ENCODE results near the gene YLPM1.

The YLPM1 gene

DNA sequence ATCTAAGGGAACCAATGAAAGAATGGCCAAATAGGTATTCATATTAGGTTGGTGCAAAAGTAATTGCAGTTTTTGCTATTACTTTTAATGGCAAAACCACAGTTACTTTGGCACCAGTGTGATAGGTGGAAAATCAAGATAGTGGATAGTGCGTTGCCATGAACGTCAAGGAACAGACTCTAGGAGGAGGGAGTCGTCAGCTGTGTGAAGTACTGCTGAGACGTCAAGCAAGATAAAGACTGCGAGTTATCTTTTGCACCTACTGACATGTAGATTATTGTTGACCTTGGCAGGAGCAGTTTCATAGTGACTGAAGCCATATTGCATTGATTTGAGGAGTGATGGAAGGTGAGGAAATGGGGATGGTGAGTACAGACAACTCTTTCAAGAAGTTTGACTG is 8.3 kb downstream of the YLPM1 start:
- Histone ChIP-seq H3K23ac (ENCODE audit: low read length in 2 of 2) (no peak overlapping the region), H2BK15ac (ENCODE audit: low read depth, poor library complexity, severe bottlenecking) (no peak overlapping the region), H3K27me3 (ENCODE audit: control insufficient read depth in 1 of 2, insufficient read depth in 1 of 2, low read length in 2 of 2) (no peaks in the 10 kb centered on the region), H2BK120ac (ENCODE audit: low read depth, low read length) (no peak overlapping the region), H4K8ac (ENCODE audit: low read length) (no peak overlapping the region), H3K36me3 (ENCODE audit: control insufficient read depth in 1 of 2, insufficient read depth in 2 of 2, low read depth in 1 of 2, low read length in 2 of 2) (no peaks in the 10 kb centered on the region), H4K91ac (ENCODE audit: low read length) (no peak overlapping the region), H2AFZ (ENCODE audit: low read depth, low read length) (no peak overlapping the region), H3K27ac (ENCODE audit: low read length, poor library complexity, severe bottlenecking) (no peak overlapping the region), H3K4me1 (ENCODE audit: control insufficient read depth, insufficient read depth, low read depth, low read length) (peaks cover 2% of the 10 kb centered on the region), H3K9ac (ENCODE audit: low read length) (no peak overlapping the region), H3K18ac (ENCODE audit: low read depth in 1 of 2, low read length in 2 of 2) (no peak overlapping the region), H3K14ac (ENCODE audit: low read length in 2 of 2) (no peak overlapping the region), H3K79me1 (replicated peaks; ENCODE audit: low read length, poor library complexity, severe bottlenecking) (peaks cover 1% of the 10 kb centered on the region), H3K4ac (ENCODE audit: low read depth in 1 of 2, low read length in 2 of 2) (no peak overlapping the region), H2BK12ac (ENCODE audit: low read length in 2 of 2) (no peak overlapping the region), H2AK5ac (ENCODE audit: low read length, severe bottlenecking) (no peak overlapping the region), H3K4me2 (ENCODE audit: low read length, poor library complexity, severe bottlenecking) (no peak overlapping the region), H3K4me3 (ENCODE audit: insufficient read depth in 1 of 2, low read depth in 1 of 2, low read length in 2 of 2) (no peak overlapping the region), H3K9me3 (ENCODE audit: control insufficient read depth, low read length) (no peaks in the 10 kb centered on the region), H2BK5ac (ENCODE audit: low read depth, low read length, poor library complexity, severe bottlenecking) (no peak overlapping the region)
- WGBS, result 81% methylated on average over 5 of the region's 5 CpGs
- DNase-seq, result no peak

DNA sequence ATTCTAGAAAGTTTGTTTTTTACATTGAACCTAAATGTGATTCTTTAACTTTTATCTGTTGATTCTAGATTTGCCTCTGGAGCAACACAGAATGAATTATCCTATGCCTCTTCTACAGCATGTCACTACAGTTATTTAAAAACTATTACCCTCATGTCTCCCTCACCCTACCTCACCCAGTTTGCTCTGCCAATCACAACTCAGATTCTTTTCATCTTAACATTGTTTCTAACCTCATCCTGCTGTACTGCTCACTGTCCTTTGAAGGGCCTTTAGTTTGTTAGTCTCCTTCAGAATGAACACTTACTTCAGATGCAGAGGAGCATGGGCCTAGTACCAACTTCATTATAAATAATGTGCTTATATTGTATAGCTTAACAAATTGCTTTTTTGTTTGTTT is 21.5 kb downstream of the YLPM1 start:
- Histone ChIP-seq H2BK120ac (ENCODE audit: low read depth, low read length) (no peak overlapping the region), H3K9me3 (ENCODE audit: control insufficient read depth, low read length) (no peaks in the 10 kb centered on the region), H3K4me3 (ENCODE audit: insufficient read depth in 1 of 2, low read depth in 1 of 2, low read length in 2 of 2) (no peak overlapping the region), H4K8ac (ENCODE audit: low read length) (no peak overlapping the region), H2BK12ac (ENCODE audit: low read length in 2 of 2) (no peak overlapping the region), H3K79me1 (replicated peaks; ENCODE audit: low read length, poor library complexity, severe bottlenecking) (peaks cover 19% of the 10 kb centered on the region), H2BK15ac (ENCODE audit: low read depth, poor library complexity, severe bottlenecking) (no peak overlapping the region), H2AK5ac (ENCODE audit: low read length, severe bottlenecking) (no peak overlapping the region), H4K91ac (ENCODE audit: low read length) (no peak overlapping the region), H3K4me1 (ENCODE audit: control insufficient read depth, insufficient read depth, low read depth, low read length) (no peaks in the 10 kb centered on the region), H2BK5ac (ENCODE audit: low read depth, low read length, poor library complexity, severe bottlenecking) (no peak overlapping the region), H3K27ac (ENCODE audit: low read length, poor library complexity, severe bottlenecking) (no peak overlapping the region), H3K4ac (ENCODE audit: low read depth in 1 of 2, low read length in 2 of 2) (no peak overlapping the region), H3K36me3 (ENCODE audit: control insufficient read depth in 1 of 2, insufficient read depth in 2 of 2, low read depth in 1 of 2, low read length in 2 of 2) (peaks cover 25 to 87% of the 10 kb centered on the region in 2 experiments), H3K4me2 (ENCODE audit: low read length, poor library complexity, severe bottlenecking) (no peak overlapping the region), H2AFZ (ENCODE audit: low read depth, low read length) (no peak overlapping the region), H3K27me3 (ENCODE audit: control insufficient read depth in 1 of 2, insufficient read depth in 1 of 2, low read length in 2 of 2) (no peaks in the 10 kb centered on the region), H3K23ac (ENCODE audit: low read length in 2 of 2) (no peak overlapping the region), H3K14ac (ENCODE audit: low read length in 2 of 2) (no peak overlapping the region), H3K18ac (ENCODE audit: low read depth in 1 of 2, low read length in 2 of 2) (no peak overlapping the region), H3K9ac (ENCODE audit: low read length) (no peak overlapping the region)
- DNase-seq, result no peak

DNA sequence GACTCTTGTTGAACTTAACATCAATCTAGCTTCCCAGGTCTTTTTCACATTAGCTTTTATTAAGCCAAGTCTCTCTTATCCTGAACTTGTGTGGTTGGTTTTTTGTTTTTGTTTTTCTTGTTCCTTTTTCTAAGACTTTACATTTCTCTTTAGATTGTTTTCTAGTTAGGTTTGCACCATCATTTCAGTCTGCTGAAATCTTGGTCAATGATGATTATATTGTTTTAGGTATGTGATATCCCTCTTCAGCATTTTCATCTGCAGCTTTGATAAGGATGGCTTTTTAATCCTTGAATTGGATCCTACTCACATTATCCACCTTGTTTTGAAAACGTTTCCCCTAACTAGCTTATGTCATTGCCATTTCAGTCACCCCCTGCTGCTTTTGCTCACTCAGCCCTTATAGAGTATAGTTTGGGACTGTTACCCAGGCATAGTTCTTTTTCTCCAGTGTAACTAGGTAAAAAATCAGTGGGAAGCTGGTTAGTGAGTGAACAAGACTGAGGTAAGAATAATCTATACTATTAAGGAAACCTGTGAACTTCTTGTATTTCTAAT is 22.0 kb downstream of the YLPM1 start:
- H4K8ac ChIP-seq (ENCODE audit: low read length), result no peak overlapping the region
- no peak overlapping the region for H4K91ac ChIP-seq (ENCODE audit: low read length)
- no peak overlapping the region for H3K23ac ChIP-seq (ENCODE audit: low read length in 2 of 2)
- H3K79me1 ChIP-seq (replicated peaks; ENCODE audit: low read length, poor library complexity, severe bottlenecking), result peaks cover 20% of the 10 kb centered on the region
- H2BK120ac ChIP-seq (ENCODE audit: low read depth, low read length), result no peak overlapping the region
- H3K27ac ChIP-seq (ENCODE audit: low read length, poor library complexity, severe bottlenecking), result no peak overlapping the region
- no peaks in the 10 kb centered on the region for H3K27me3 ChIP-seq (ENCODE audit: control insufficient read depth in 1 of 2, insufficient read depth in 1 of 2, low read length in 2 of 2)
- no CpG with 5 or more reads among the region's 1 CpG for WGBS
- peaks cover 22 to 84% of the 10 kb centered on the region in 2 experiments for H3K36me3 ChIP-seq (ENCODE audit: control insufficient read depth in 1 of 2, insufficient read depth in 2 of 2, low read depth in 1 of 2, low read length in 2 of 2)
- H2AFZ ChIP-seq (ENCODE audit: low read depth, low read length), result no peak overlapping the region
- DNase-seq, result no peak
- no peaks in the 10 kb centered on the region for H3K9me3 ChIP-seq (ENCODE audit: control insufficient read depth, low read length)
- H2BK12ac ChIP-seq (ENCODE audit: low read length in 2 of 2), result no peak overlapping the region
- H2BK15ac ChIP-seq (ENCODE audit: low read depth, poor library complexity, severe bottlenecking), result no peak overlapping the region
- H3K4ac ChIP-seq (ENCODE audit: low read depth in 1 of 2, low read length in 2 of 2), result no peak overlapping the region
- H3K14ac ChIP-seq (ENCODE audit: low read length in 2 of 2), result no peak overlapping the region
- H3K4me3 ChIP-seq (ENCODE audit: insufficient read depth in 1 of 2, low read depth in 1 of 2, low read length in 2 of 2), result no peak overlapping the region
- no peak overlapping the region for H3K18ac ChIP-seq (ENCODE audit: low read depth in 1 of 2, low read length in 2 of 2)
- no peak overlapping the region for H3K9ac ChIP-seq (ENCODE audit: low read length)
- H3K4me2 ChIP-seq (ENCODE audit: low read length, poor library complexity, severe bottlenecking), result no peak overlapping the region
- H2AK5ac ChIP-seq (ENCODE audit: low read length, severe bottlenecking), result no peak overlapping the region
- H3K4me1 ChIP-seq (ENCODE audit: control insufficient read depth, insufficient read depth, low read depth, low read length), result no peaks in the 10 kb centered on the region
- H2BK5ac ChIP-seq (ENCODE audit: low read depth, low read length, poor library complexity, severe bottlenecking), result no peak overlapping the region

DNA sequence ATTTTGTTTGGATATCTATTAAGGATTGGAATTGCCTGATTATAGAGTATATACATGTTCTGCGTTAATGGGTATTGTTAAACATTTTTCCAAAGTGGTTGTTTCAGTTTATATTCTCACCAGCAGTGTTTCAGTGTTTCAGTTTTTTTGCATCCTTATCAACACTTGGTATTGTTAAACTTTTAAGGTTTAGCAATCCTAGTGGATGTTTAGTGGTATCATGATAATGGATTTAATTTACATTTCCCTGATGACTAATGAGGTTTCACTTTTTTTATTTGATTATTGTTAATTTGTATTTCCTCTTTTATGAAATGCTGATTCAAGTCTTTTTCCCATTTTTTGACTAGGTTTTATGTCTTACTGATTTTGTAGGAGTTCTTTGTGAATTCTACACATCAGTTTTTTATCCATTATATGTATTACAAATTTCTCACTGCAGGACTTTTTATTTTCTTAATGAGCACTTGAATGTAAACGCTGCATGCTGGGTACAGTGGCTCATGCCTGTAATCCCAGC is 23.7 kb downstream of the YLPM1 start:
- peaks cover 14 to 66% of the 10 kb centered on the region in 2 experiments for H3K36me3 ChIP-seq (ENCODE audit: control insufficient read depth in 1 of 2, insufficient read depth in 2 of 2, low read depth in 1 of 2, low read length in 2 of 2)
- H3K4me2 ChIP-seq (ENCODE audit: low read length, poor library complexity, severe bottlenecking), result no peak overlapping the region
- peak; percentile 5 for DNase-seq
- no peak overlapping the region for H3K27ac ChIP-seq (ENCODE audit: low read length, poor library complexity, severe bottlenecking)
- no peak overlapping the region for H3K18ac ChIP-seq (ENCODE audit: low read depth in 1 of 2, low read length in 2 of 2)
- H3K27me3 ChIP-seq (ENCODE audit: control insufficient read depth in 1 of 2, insufficient read depth in 1 of 2, low read length in 2 of 2), result no peaks in the 10 kb centered on the region
- no peak overlapping the region for H2AFZ ChIP-seq (ENCODE audit: low read depth, low read length)
- no peak overlapping the region for H2BK15ac ChIP-seq (ENCODE audit: low read depth, poor library complexity, severe bottlenecking)
- no peak overlapping the region for H2BK5ac ChIP-seq (ENCODE audit: low read depth, low read length, poor library complexity, severe bottlenecking)
- 100% methylated on average over 2 of the region's 2 CpGs for WGBS
- no peak overlapping the region for H3K23ac ChIP-seq (ENCODE audit: low read length in 2 of 2)
- no peak overlapping the region for H3K9ac ChIP-seq (ENCODE audit: low read length)
- no peak overlapping the region for H3K4me3 ChIP-seq (ENCODE audit: insufficient read depth in 1 of 2, low read depth in 1 of 2, low read length in 2 of 2)
- peaks cover 18% of the 10 kb centered on the region for H3K79me1 ChIP-seq (replicated peaks; ENCODE audit: low read length, poor library complexity, severe bottlenecking)
- H2AK5ac ChIP-seq (ENCODE audit: low read length, severe bottlenecking), result no peak overlapping the region
- H2BK120ac ChIP-seq (ENCODE audit: low read depth, low read length), result no peak overlapping the region
- no peak overlapping the region for H4K8ac ChIP-seq (ENCODE audit: low read length)
- H3K14ac ChIP-seq (ENCODE audit: low read length in 2 of 2), result no peak overlapping the region
- H3K4ac ChIP-seq (ENCODE audit: low read depth in 1 of 2, low read length in 2 of 2), result no peak overlapping the region
- H4K91ac ChIP-seq (ENCODE audit: low read length), result no peak overlapping the region
- H3K9me3 ChIP-seq (ENCODE audit: control insufficient read depth, low read length), result no peaks in the 10 kb centered on the region
- no peaks in the 10 kb centered on the region for H3K4me1 ChIP-seq (ENCODE audit: control insufficient read depth, insufficient read depth, low read depth, low read length)
- H2BK12ac ChIP-seq (ENCODE audit: low read length in 2 of 2), result no peak overlapping the region

Measured in mesenchymal stem cell (in vitro differentiated cells and primary cell).